K562 treated with DMSO at 1 percent for 4 hours (cell line): Measurements from ENCODE around the gene HES7. TPM values are rescaled to one million over a fixed set of nuclear protein-coding genes. Genes with fewer than 3 reads are reported as not detected.

Experiments
- total RNA-seq: library from RNA; unstranded; fragments of 300-600 nt; gene quantifications from 2 replicates; pipeline ENCODE4 v1.2.3, GENCODE V29; 2022; ENCODE audit not compliant: insufficient read depth

Gene HES7
- 1.7 TPM in 1 of 2 replicates, not detected in the other for total RNA-seq

GRCh38 chr17:8123695-8124349 lies at the start of gene HES7:
HES7 (minus strand) TSS chr17:8124106; CDS start chr17:8124084, 22 bp downstream.

GRCh38 chr17:8162233-8162996 lies 38.5 kb upstream of the HES7 start, which contains the start of gene VAMP2:
VAMP2 (minus strand) TSS chr17:8162948; CDS start chr17:8162879, 69 bp downstream.

GRCh38 chr17:8152112-8152775 lies 28.3 kb upstream of the HES7 start, which contains the start of gene PER1:
PER1 (minus strand) TSS chr17:8152404; CDS start chr17:8150706, 1,698 bp downstream.

GRCh38 chr17:8117980-8118768 lies 5.7 kb downstream of the HES7 start, which contains the start of gene ALOXE3:
ALOXE3 (minus strand) TSS chr17:8118514; CDS start chr17:8117990, 524 bp downstream.

GRCh38 chr17:8087075-8087951 lies 36.6 kb downstream of the HES7 start, which contains the start of gene ALOX12B:
ALOX12B (minus strand) TSS chr17:8087716; CDS start chr17:8087442, 274 bp downstream.

Other genes with a start within 250 kb of the HES7 start
- gene CHD3, start 235.3 kb downstream of the HES7 start, total RNA-seq, result 28.9 and 41.1 TPM in 2 replicates
- 0.99 and 8.4 TPM in 2 replicates for gene RNF227, start 207.8 kb downstream of the HES7 start, total RNA-seq
- gene KCNAB3, start 194.2 kb downstream of the HES7 start, total RNA-seq, result 0.51 and 2.6 TPM in 2 replicates
- 103 and 117 TPM in 2 replicates for gene TRAPPC1, start 192.2 kb downstream of the HES7 start, total RNA-seq
- 17.7 and 26.8 TPM in 2 replicates for gene CNTROB, start 191.9 kb downstream of the HES7 start, total RNA-seq
- not detected in 2 replicates for gene GUCY2D, start 121.5 kb downstream of the HES7 start, total RNA-seq
- not detected in 2 replicates for gene ALOX15B, start 85.0 kb downstream of the HES7 start, total RNA-seq
- not detected in 2 replicates for gene ALOX12B, start 36.4 kb downstream of the HES7 start, total RNA-seq
- not detected in 2 replicates for gene ALOXE3, start 5.6 kb downstream of the HES7 start, total RNA-seq
- 7.5 and 13.8 TPM in 2 replicates for gene PER1, start 28.3 kb upstream of the HES7 start, total RNA-seq
- 40.3 and 40.9 TPM in 2 replicates for gene VAMP2, start 38.8 kb upstream of the HES7 start, total RNA-seq
- 7.7 and 11.9 TPM in 2 replicates for gene TMEM107, start 52.3 kb upstream of the HES7 start, total RNA-seq
- gene BORCS6, start 66.1 kb upstream of the HES7 start, total RNA-seq, result 5.2 and 6.4 TPM in 2 replicates
- 125 and 132 TPM in 2 replicates for gene AURKB, start 86.5 kb upstream of the HES7 start, total RNA-seq
- 3.3 and 8.0 TPM in 2 replicates for gene CTC1, start 124.0 kb upstream of the HES7 start, total RNA-seq
- 7.0 and 10.4 TPM in 2 replicates for gene PFAS, start 125.2 kb upstream of the HES7 start, total RNA-seq
- gene RANGRF, start 164.6 kb upstream of the HES7 start, total RNA-seq, result 19.4 and 26.5 TPM in 2 replicates
- gene SLC25A35, start 171.3 kb upstream of the HES7 start, total RNA-seq, result 2.8 and 4.8 TPM in 2 replicates
- not detected in 2 replicates for gene ARHGEF15, start 186.1 kb upstream of the HES7 start, total RNA-seq
- not detected in 2 replicates for gene ODF4, start 215.7 kb upstream of the HES7 start, total RNA-seq